ENCODE results near the gene HIVEP3.

DNA sequence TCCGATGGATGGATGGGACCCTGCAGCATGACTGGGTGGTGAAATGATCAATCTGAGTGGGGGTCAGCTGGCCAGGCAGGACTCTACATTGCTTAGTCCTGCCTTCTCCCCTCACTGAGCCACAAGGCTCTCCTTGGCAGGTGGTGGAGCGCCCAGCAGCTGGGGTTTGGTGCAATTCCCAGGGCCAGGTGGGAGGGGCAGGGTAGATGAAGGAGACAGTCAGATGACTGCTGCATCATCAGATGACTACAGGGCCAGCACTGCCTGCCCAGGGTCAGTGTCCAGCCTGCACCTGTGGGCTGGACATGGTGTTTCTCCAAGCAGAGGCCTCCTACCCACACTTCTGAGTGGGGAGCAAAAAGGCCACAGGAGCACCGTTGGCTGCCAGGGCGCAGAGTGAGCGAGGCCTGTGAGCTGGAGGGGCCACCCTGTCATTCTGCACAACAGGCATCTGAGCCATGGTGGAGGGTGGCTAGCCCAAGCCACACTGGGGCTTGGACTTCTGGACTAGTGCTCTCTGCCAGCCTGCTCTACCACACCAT is 330.3 kb downstream of the HIVEP3 start:
- TF ChIP-seq, protein P1, sequence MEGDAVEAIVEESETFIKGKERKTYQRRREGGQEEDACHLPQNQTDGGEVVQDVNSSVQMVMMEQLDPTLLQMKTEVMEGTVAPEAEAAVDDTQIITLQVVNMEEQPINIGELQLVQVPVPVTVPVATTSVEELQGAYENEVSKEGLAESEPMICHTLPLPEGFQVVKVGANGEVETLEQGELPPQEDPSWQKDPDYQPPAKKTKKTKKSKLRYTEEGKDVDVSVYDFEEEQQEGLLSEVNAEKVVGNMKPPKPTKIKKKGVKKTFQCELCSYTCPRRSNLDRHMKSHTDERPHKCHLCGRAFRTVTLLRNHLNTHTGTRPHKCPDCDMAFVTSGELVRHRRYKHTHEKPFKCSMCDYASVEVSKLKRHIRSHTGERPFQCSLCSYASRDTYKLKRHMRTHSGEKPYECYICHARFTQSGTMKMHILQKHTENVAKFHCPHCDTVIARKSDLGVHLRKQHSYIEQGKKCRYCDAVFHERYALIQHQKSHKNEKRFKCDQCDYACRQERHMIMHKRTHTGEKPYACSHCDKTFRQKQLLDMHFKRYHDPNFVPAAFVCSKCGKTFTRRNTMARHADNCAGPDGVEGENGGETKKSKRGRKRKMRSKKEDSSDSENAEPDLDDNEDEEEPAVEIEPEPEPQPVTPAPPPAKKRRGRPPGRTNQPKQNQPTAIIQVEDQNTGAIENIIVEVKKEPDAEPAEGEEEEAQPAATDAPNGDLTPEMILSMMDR (IDR thresholded peaks at IDR 0.05; ENCODE audit: low read length) = no peak
- TF ChIP-seq EZH2 (optimal IDR thresholded peaks at IDR 0.05; ENCODE audit: low read depth, low read length) = no peak
